Islet precursor cell (in vitro differentiated cells): ENCODE data around the gene SBF2.

Source experiments
- DNase-seq: peaks from one replicate; pipeline ENCODE4 v3.0.0-alpha.2; 2018

SBF2 gene

GRCh38 chr11:9876331-9876730, 417.7 kb downstream of the SBF2 start:
- no peak for DNase-seq

- DNase-seq: no peak
Observed at GRCh38 chr11:9875862-9876261, 418.2 kb downstream of the SBF2 start.

GRCh38 chr11:9875399-9875798, 418.6 kb downstream of the SBF2 start:
- no peak for DNase-seq

GRCh38 chr11:9874466-9874865, 419.6 kb downstream of the SBF2 start:
- no peak for DNase-seq

GRCh38 chr11:9868641-9869040, 425.4 kb downstream of the SBF2 start:
- no peak for DNase-seq

- DNase-seq: no peak
Observed at GRCh38 chr11:9862981-9863380, 431.0 kb downstream of the SBF2 start.

GRCh38 chr11:9861860-9862725, 431.9 kb downstream of the SBF2 start:
- peak; percentile 72 for DNase-seq

- DNase-seq: no peak
Observed at GRCh38 chr11:9859554-9860305, 434.3 kb downstream of the SBF2 start.

- DNase-seq: peak; percentile 59
Observed at GRCh38 chr11:9858822-9859221, 435.2 kb downstream of the SBF2 start.

GRCh38 chr11:9858218-9858617, 435.8 kb downstream of the SBF2 start:
- no peak for DNase-seq

- no peak for DNase-seq
Observed at GRCh38 chr11:9855579-9856287, 438.3 kb downstream of the SBF2 start.

- no peak for DNase-seq
Observed at GRCh38 chr11:9853929-9854552, 440.0 kb downstream of the SBF2 start.

- no peak for DNase-seq
Observed at GRCh38 chr11:9852465-9852864, 441.6 kb downstream of the SBF2 start.

- DNase-seq: no peak
Observed at GRCh38 chr11:9851366-9851765, 442.7 kb downstream of the SBF2 start.

- DNase-seq: no peak
Observed at GRCh38 chr11:9850224-9850895, 443.7 kb downstream of the SBF2 start.

- DNase-seq: no peak
Observed at GRCh38 chr11:9849389-9849788, 444.6 kb downstream of the SBF2 start.

GRCh38 chr11:9847636-9848035, 446.4 kb downstream of the SBF2 start:
- DNase-seq: no peak

GRCh38 chr11:9842923-9843322, 451.1 kb downstream of the SBF2 start:
- no peak for DNase-seq

GRCh38 chr11:9840460-9841004, 453.5 kb downstream of the SBF2 start:
- DNase-seq: no peak

GRCh38 chr11:9839550-9839949, 454.5 kb downstream of the SBF2 start:
- DNase-seq: no peak

GRCh38 chr11:9838961-9839360, 455.1 kb downstream of the SBF2 start:
- DNase-seq: peak; percentile 93

GRCh38 chr11:9838229-9838628, 455.8 kb downstream of the SBF2 start:
- no peak for DNase-seq
